ENCODE data around the gene HMOX1.

Gene HMOX1, protein sequence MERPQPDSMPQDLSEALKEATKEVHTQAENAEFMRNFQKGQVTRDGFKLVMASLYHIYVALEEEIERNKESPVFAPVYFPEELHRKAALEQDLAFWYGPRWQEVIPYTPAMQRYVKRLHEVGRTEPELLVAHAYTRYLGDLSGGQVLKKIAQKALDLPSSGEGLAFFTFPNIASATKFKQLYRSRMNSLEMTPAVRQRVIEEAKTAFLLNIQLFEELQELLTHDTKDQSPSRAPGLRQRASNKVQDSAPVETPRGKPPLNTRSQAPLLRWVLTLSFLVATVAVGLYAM

GRCh38 chr22:35380537-35381423, at the start of gene HMOX1:
HMOX1 (plus strand) TSS chr22:35381096; CDS start chr22:35381174, 78 bp downstream.
- no peaks in the 10 kb centered on the region for H3K9me2 ChIP-seq (replicated peaks; ENCODE audit: control insufficient read depth, low read length)
- peaks cover 38% of the 10 kb centered on the region for H3K27me3 ChIP-seq (ENCODE audit: control insufficient read depth, low read length)
- no peaks in the 10 kb centered on the region for H3K36me3 ChIP-seq (ENCODE audit: control insufficient read depth, low read length)
- TF ChIP-seq EZH2phosphoT487 (IDR thresholded peaks at IDR 0.05; ENCODE audit: borderline replicate concordance, low read length) = 0 out of 2 replicates have a peak, but pooled peaks have one; percentile 44
- TF ChIP-seq, protein P1, sequence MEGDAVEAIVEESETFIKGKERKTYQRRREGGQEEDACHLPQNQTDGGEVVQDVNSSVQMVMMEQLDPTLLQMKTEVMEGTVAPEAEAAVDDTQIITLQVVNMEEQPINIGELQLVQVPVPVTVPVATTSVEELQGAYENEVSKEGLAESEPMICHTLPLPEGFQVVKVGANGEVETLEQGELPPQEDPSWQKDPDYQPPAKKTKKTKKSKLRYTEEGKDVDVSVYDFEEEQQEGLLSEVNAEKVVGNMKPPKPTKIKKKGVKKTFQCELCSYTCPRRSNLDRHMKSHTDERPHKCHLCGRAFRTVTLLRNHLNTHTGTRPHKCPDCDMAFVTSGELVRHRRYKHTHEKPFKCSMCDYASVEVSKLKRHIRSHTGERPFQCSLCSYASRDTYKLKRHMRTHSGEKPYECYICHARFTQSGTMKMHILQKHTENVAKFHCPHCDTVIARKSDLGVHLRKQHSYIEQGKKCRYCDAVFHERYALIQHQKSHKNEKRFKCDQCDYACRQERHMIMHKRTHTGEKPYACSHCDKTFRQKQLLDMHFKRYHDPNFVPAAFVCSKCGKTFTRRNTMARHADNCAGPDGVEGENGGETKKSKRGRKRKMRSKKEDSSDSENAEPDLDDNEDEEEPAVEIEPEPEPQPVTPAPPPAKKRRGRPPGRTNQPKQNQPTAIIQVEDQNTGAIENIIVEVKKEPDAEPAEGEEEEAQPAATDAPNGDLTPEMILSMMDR (IDR thresholded peaks at IDR 0.05; ENCODE audit: low read depth, low read length, poor library complexity, severe bottlenecking) = no peak
- H3K27ac ChIP-seq (ENCODE audit: low read depth, low read length) = no peak within 1 kb of the TSS
- H4K20me1 ChIP-seq (ENCODE audit: control insufficient read depth, insufficient read depth, low read depth, low read length) = no peaks in the 10 kb centered on the region
- no peaks in the 10 kb centered on the region for H3K79me2 ChIP-seq (ENCODE audit: control insufficient read depth, low read length)
- H3K4me3 ChIP-seq (ENCODE audit: low read length) = peak within 1 kb of the TSS; percentile 49
- H3K4me2 ChIP-seq (ENCODE audit: low read length) = peak within 1 kb of the TSS; percentile 52
- peaks cover 3% of the 10 kb centered on the region; the same call in 1 of the 2 replicates for H3F3A ChIP-seq (ENCODE audit: control insufficient read depth, insufficient read depth)
- peaks cover 26% of the 10 kb centered on the region for H3K4me1 ChIP-seq (ENCODE audit: control insufficient read depth, low read length)
- H3K9me3 ChIP-seq (ENCODE audit: control insufficient read depth, insufficient read depth, low read length) = no peaks in the 10 kb centered on the region

GRCh38 chr22:35332278-35332677, 48.6 kb upstream of the HMOX1 start:
- Histone ChIP-seq H3K36me3 (ENCODE audit: control insufficient read depth, low read length) (no peaks in the 10 kb centered on the region), H4K20me1 (ENCODE audit: control insufficient read depth, insufficient read depth, low read depth, low read length) (no peaks in the 10 kb centered on the region), H3K9me2 (replicated peaks; ENCODE audit: control insufficient read depth, low read length) (no peaks in the 10 kb centered on the region), H3K27me3 (ENCODE audit: control insufficient read depth, low read length) (no peaks in the 10 kb centered on the region), H3K27ac (ENCODE audit: low read depth, low read length) (no peak overlapping the region), H3K79me2 (ENCODE audit: control insufficient read depth, low read length) (no peaks in the 10 kb centered on the region), H3K9me3 (ENCODE audit: control insufficient read depth, insufficient read depth, low read length) (no peaks in the 10 kb centered on the region), H3K4me1 (ENCODE audit: control insufficient read depth, low read length) (peaks cover 20% of the 10 kb centered on the region), H3F3A (ENCODE audit: control insufficient read depth, insufficient read depth) (no peaks in the 10 kb centered on the region; the same call in 1 of the 2 replicates), H3K4me3 (ENCODE audit: low read length) (no peak overlapping the region), H3K4me2 (ENCODE audit: low read length) (no peak overlapping the region)
- TF ChIP-seq, protein P1 (IDR thresholded peaks at IDR 0.05; ENCODE audit: low read depth, low read length, poor library complexity, severe bottlenecking) = no peak
- no peak for TF ChIP-seq EZH2phosphoT487 (IDR thresholded peaks at IDR 0.05; ENCODE audit: borderline replicate concordance, low read length)

- no peak overlapping the region for H3K4me2 ChIP-seq (ENCODE audit: low read length)
- no peaks in the 10 kb centered on the region for H4K20me1 ChIP-seq (ENCODE audit: control insufficient read depth, insufficient read depth, low read depth, low read length)
- H3K27ac ChIP-seq (ENCODE audit: low read depth, low read length) = no peak overlapping the region
- no peak overlapping the region for H3K4me3 ChIP-seq (ENCODE audit: low read length)
- peaks cover 20% of the 10 kb centered on the region for H3K4me1 ChIP-seq (ENCODE audit: control insufficient read depth, low read length)
- TF ChIP-seq, protein P1 (IDR thresholded peaks at IDR 0.05; ENCODE audit: low read depth, low read length, poor library complexity, severe bottlenecking) = no peak
- no peak for TF ChIP-seq EZH2phosphoT487 (IDR thresholded peaks at IDR 0.05; ENCODE audit: borderline replicate concordance, low read length)
- no peaks in the 10 kb centered on the region for H3K36me3 ChIP-seq (ENCODE audit: control insufficient read depth, low read length)
- no peaks in the 10 kb centered on the region for H3K9me2 ChIP-seq (replicated peaks; ENCODE audit: control insufficient read depth, low read length)
- no peaks in the 10 kb centered on the region; the same call in 1 of the 2 replicates for H3F3A ChIP-seq (ENCODE audit: control insufficient read depth, insufficient read depth)
- no peaks in the 10 kb centered on the region for H3K9me3 ChIP-seq (ENCODE audit: control insufficient read depth, insufficient read depth, low read length)
- no peaks in the 10 kb centered on the region for H3K27me3 ChIP-seq (ENCODE audit: control insufficient read depth, low read length)
- H3K79me2 ChIP-seq (ENCODE audit: control insufficient read depth, low read length) = no peaks in the 10 kb centered on the region
Observed at GRCh38 chr22:35333220-35333619, 47.7 kb upstream of the HMOX1 start.

All from DOHH2 (cell line).